LHCN-M2 (cell line): Measurements from ENCODE around the gene PRRG1. TPM values are rescaled to one million over a fixed set of nuclear protein-coding genes. Genes with fewer than 3 reads are reported as not detected.
A peak's percentile ranks its signal among the peaks of the same experiment; 100 is the strongest.
"Not testable (repeated sequence)": the region's sequence is repeated elsewhere in the genome, so short reads cannot be mapped to it uniquely, and the experiment has no call there.

Experiments used
- DNase-seq: peaks from one replicate; pipeline ENCODE4 v3.0.0-alpha.2; 2012; ENCODE audit warnings: low read depth
- total RNA-seq: library from RNA; depleted of rRNA; stranded (reverse); fragments of >200 nt; gene quantifications from 2 replicates; pipeline ENCODE4 v1.2.3, GENCODE V29; 2014; rRNA removed

The PRRG1 gene
- total RNA-seq, 1 experiment from 2014 or later = 16.6 TPM

- DNase-seq = no peak
Measured at GRCh38 chrX:37468124-37468739, 119.1 kb downstream of the PRRG1 start.

GRCh38 chrX:37470711-37471110 lies 121.5 kb downstream of the PRRG1 start:
- DNase-seq = no peak

GRCh38 chrX:37472836-37473235 lies 123.7 kb downstream of the PRRG1 start:
- no peak for DNase-seq

GRCh38 chrX:37474478-37474877 lies 125.3 kb downstream of the PRRG1 start:
- DNase-seq = no peak

GRCh38 chrX:37476571-37477170 lies 127.5 kb downstream of the PRRG1 start:
- DNase-seq = no peak

GRCh38 chrX:37484335-37484734 lies 135.2 kb downstream of the PRRG1 start:
- DNase-seq = not testable (repeated sequence)

- no peak for DNase-seq
Measured at GRCh38 chrX:37485429-37485828, 136.3 kb downstream of the PRRG1 start.

- no peak for DNase-seq
Measured at GRCh38 chrX:37487271-37487670, 138.1 kb downstream of the PRRG1 start.

GRCh38 chrX:37488323-37488722 lies 139.2 kb downstream of the PRRG1 start:
- no peak for DNase-seq

- DNase-seq = no peak
Measured at GRCh38 chrX:37491686-37492085, 142.5 kb downstream of the PRRG1 start.

GRCh38 chrX:37495760-37496159 lies 146.6 kb downstream of the PRRG1 start:
- peak; percentile 4 for DNase-seq

- DNase-seq = peak; percentile 20
Measured at GRCh38 chrX:37497126-37497525, 148.0 kb downstream of the PRRG1 start.

- DNase-seq = not testable (repeated sequence)
Measured at GRCh38 chrX:37498323-37498722, 149.2 kb downstream of the PRRG1 start.

GRCh38 chrX:37499649-37500048 lies 150.5 kb downstream of the PRRG1 start:
- not testable (repeated sequence) for DNase-seq

GRCh38 chrX:37504991-37505390 lies 155.8 kb downstream of the PRRG1 start:
- DNase-seq = no peak

Other genes with a start within 250 kb of the PRRG1 start
- 1.5 and 1.7 TPM in 2 replicates for gene LANCL3, start 222.3 kb downstream of the PRRG1 start, total RNA-seq